HL-60/S4 (cell line): Measurements from ENCODE around the gene MRPL46.
"Not testable (repeated sequence)": the region's sequence is repeated elsewhere in the genome, so short reads cannot be mapped to it uniquely, and the experiment has no call there.

Experiments used
- in situ Hi-C: fragments of 300-500 bp; cut with MboI; formaldehyde crosslinking; loops from 2 replicates; pipeline ENCODE4 v1.14.3; 2022; ENCODE audit warnings: low sequenced_read_pairs

MRPL46 gene

DNA sequence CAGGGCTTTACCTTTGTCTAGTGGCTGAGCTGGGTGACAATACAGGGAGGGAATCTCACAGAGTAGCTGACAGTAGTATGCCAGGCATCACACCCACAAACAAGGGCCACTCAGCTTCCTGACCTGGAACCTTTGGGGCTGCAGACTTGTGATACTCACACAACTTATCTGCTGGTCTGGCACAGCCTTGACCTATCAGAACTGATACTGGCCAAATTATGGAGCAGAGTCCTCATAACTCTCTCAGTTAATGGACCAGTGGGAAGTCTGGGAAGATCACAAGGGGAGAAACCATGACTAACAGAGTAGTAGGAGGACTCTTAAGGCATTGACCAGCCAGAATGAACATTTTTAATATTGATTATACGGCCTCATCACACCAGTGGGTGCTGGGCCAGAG is 19.4 kb downstream of the MRPL46 start:
- in situ Hi-C loops = no loop called here

DNA sequence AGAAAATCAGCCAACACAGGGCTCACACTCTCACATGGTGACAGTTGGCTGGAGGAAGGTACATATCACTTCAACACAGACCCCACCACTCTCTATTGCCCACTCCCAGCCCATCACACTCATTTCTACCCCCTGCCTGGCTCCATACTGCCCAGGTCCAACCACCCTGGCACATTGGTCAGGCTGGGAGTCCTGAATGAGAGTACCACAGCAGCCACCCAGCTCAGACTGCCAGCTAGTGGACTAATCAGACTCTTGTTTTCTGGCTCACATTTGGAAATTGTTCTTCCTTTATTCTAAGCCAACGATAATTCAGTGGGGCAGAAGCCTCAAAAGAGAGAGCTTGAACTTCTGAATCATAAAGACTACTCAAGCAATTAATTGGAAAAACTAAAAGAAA is 20.0 kb downstream of the MRPL46 start:
- in situ Hi-C loops = no loop called here

DNA sequence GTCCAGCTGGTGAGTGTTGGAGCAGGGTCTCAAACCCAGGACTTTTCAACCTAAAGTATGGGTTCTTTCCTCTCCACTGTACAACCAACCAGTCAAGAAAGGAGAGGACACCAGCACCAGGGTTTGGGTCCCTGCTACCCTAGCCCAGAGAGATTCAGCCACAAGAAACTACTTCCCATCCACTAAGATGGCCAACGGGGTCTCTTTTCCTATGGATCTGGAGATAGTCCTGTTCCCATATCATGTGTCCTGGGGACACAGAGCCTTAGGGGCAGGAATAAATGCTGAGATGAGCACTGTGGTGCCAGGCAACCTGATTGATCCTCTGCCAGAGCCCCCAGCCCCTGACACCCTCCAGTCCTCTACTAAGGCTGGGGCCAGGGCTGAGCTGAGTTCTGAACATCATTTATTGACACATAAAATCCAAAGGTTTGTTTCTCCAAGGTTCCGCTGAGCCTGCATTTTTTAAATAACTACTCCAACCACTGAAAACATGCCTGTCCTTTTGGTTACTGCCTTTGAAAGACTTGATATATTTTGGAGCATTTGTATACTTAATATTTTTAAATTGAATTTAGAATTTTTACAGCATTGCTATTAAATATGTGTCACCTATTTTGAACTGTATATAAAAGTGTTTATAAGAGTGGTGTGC is 26.0 kb downstream of the MRPL46 start:
- in situ Hi-C loops = no loop called here

DNA sequence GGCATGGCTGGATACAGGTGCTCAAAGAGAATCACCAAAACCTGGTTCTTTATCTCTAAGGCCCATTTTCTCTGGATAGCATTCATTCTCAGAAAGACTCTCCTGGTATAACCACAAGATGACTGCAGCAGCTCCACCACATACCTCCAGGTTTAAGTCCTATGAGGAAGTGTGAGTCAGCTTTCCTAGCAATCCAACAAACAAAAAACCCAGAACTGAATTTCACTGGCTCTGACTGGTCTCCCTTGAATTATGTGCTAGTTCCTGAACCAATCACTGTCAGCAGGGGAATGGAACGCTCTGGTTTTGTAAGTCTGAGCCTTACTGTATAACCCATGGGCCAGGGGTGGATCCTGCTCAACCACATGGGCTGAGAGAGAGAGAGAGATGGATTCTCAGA is 27.2 kb downstream of the MRPL46 start:
- in situ Hi-C loops = no loop called here

DNA sequence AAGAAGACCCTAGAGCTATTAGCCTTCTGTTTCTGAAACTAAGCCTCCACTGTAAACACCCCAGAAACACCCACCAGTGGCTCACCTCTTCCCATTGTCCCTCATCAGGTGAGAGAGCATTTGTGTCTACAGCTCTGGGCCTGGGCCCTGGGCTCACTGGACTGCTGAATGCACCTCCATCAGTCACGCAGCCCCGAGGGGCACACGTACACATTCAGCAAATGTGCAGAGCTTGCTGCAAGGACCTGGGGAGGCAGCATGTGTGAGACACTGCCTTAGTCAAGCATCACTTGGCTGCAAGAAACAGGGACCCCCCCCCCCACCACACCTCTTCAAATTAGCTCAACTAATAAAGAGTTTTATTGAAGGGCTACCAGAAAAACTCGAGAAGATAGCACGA is 29.0 kb downstream of the MRPL46 start:
- in situ Hi-C loops = no loop called here

DNA sequence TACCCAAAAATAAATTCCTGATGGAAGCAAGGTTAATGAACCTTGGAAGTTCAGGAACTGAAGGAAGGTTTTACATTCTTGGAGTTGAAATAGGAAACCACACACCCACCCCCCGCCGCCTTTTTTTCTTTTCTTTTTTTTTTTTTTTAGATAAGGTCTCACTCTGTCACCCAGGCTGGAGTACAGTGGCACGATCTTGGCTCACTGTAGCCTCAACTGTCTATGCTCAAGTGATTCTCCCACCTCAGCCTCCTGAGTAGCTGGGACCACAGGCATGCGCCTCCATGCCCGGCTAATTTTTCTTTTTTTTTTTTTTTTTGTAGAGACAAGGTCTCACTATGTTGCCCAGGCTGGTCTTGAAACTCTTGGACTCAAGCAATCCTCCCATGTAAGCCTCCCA is 33.1 kb downstream of the MRPL46 start:
- in situ Hi-C loops = not testable (repeated sequence)

DNA sequence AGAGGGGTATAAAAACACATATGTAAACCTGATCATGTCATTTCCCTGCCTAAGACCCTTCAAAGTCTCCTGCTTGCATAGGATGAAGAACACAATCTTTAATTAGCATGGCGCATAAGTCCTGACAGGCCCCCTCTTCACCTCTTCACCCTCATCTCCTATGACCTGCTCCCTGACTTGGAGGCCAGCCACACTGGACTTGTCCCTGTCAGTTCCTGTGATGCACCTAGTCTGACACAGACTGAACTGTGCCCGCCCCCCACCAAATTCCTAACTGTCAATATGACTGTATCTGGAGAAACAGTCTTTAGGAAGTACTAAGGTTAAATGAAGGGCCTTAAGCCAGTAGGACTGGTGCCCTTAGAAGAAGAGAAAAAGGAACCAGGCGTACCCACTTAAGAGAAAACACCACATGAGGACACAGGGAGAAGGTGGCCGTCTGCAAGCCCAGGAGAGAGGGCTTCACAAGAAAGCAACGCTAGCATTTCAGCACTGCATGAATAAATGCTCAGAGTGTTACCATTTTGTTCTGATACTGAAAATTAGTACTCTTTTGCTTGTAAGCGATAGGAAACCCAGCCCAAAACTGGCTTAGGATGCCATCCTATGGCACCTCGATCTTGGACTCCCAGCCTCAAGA is 34.0 kb downstream of the MRPL46 start:
- in situ Hi-C loops = no loop called here

DNA sequence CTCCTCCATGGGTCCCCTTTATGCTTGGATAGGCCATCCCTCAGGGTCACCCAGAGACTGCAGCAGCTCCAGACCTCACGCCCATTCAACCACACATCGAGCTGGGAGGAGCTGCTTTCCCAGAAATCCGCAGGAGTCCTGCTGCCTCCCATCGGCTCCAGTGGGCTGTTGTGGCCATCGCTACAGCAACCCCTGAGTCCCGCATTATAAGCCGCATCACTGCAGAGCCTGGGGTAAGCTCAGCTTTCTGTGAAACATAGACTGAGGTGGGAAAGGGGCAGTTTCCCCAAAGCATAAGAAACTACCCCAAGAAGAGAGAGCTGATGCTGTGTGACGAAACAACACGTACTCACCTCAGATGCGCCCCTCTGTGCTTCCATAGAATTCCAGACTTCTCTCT is 35.7 kb downstream of the MRPL46 start:
- in situ Hi-C loops = no loop called here

DNA sequence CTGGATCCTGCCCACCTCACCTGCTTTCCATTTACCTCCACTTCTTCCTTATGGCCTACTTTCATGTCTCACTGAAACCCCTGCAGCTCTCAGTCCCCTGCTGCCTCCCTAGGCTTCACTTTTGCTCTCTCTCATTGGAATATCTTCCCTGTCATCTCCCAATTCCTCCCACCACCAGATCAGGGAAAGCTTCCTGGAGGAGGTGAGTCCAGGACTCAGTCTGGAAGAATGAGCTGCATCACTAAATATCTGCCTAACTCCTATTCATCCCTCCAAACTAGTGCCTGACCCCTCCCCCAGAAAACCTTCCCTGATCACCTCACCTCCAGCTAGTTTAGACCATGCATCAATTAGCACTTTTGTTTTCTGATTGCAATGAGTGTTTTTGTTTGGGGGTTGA is 37.1 kb downstream of the MRPL46 start:
- in situ Hi-C loops = no loop called here

DNA sequence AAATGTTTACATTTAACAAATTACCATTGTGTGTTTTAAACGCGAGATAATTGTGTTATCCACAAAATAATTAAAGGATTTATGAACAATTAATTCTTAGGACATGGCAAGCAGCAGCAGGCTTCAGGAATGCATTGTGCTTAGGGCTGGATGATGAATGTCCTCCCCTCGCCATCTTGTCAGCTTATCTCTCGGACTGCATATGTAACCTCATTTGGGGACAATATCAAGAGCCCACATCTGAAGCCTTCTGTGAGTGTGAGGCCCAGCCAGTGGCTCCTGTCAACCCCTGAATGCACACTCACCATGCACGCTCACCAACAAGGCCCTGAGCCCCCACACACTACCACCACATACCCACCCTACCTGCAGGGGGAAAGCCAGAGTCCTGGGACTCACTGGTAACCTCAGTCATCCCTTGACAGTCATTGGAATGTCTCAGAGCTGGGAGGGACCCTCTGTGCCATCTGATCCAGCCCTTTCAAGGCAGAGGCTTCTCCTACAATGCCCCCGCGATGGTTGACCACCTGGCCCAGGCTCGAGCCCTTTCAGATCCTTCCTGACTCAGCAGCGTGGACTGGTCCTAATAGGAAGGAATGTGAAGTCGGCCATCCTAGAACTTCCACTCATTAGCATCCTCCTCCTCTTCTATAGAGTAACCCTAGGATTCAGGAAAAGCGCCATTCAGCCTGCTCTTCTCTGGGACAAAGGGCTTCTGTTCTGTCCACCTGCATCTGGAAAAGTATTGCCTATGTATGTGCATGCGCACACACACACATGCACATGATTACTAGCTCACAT is 38.2 kb downstream of the MRPL46 start:
- in situ Hi-C loops = no loop called here

DNA sequence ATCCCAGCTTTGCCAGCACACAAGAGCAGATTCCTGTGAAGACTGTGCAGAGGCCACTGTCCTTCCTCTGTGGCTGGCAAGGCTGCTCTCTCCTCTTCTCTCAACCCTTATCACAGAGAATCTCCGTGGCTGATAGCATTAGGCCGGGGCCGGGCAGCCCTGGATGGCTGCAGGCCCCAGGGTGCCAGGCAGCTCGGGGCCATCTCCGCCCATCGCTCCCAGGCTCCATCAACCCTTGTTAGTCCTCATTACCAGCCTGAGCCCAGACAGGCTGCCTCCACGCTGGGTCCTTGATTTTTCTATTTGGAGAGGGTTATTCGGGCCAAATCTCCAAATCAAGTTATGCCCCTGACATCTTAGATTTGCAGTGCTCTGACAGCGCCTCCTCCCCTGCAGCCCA is 39.1 kb downstream of the MRPL46 start:
- in situ Hi-C loops = no loop called here

DNA sequence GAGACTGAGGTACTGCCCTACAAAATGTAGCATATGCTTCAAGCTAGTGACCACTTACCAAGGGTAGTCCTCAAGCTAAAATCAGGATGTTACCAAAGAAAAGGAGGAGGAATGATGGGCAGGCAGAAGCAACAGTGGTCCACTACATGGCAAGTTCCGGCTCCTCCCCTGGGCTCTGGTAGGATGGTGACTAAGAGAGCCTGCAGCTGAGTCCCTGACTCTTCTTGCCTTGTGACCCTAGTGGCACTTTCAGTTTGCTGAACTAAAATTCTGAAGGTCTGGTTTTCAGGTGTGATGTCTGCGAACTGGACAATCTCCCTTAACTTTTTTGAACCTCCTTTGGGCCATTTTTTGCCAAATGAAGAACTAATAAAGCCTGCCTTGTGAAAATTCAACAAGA is 40.9 kb downstream of the MRPL46 start:
- in situ Hi-C loops = no loop called here

DNA sequence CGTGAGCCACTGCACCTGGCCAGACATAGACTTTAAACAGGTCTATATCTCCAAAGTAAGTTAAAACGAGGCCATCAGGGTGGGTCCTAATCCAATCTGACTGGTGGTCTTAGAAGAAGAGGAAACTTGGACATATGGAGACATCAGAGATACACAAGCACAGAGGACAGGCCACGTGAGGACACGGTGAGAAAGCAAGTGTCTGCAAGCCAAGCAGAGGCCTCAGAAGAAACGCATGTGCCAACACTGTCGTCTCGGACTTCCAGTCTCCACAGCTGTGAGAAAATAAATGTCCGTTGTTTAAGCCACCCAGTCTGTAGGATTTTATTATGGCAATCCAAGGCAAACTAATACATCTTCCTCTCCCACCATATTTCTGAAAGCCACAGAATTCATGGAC is 43.9 kb downstream of the MRPL46 start:
- in situ Hi-C loops = no loop called here

DNA sequence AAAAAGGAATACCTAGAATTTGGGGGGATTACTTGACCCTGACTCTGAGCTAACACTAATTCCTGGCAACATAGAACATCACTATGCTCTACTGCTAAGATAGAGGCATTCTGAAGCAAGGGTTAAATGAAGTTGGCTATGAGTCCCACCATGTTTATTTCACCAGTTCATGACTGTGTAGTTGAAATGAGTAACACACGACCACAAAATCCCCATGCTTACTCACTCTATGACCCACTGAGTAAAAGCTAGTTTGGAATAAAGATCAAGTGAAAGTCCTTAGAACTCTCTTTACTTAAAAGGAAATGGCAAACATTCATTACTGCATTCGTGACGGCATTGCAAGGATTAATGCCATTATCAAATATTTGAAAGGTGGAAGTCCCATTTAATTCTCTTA is 47.4 kb downstream of the MRPL46 start:
- in situ Hi-C loops = no loop called here
